Stimulated activated CD8-positive, alpha-beta memory T cell treated with anti-CD3 and anti-CD28 coated beads, Interleukin-4, amount 100 ng/mL, for 4 hours (primary cell): ENCODE measurements around the gene PLAAT5.
"Not testable (repeated sequence)": the region's sequence is repeated elsewhere in the genome, so short reads cannot be mapped to it uniquely, and the experiment has no call there.

ENCODE experiments used
- DNase-seq, 2 donors: peaks; one replicate each; pipeline ENCODE4 v3.0.0-alpha.2; 2020; ENCODE audit warnings: low read depth in 2 of 2, low spot score in 1 of 2

The PLAAT5 gene

GRCh38 chr11:63490551-63491239 is at the start of gene PLAAT5:
PLAAT5 (minus strand) TSS chr11:63491167; CDS start chr11:63491034, 133 bp downstream.
- DNase-seq, result no peak

GRCh38 chr11:63537293-63538101 is 46.5 kb upstream of the PLAAT5 start:
- DNase-seq, result no peak

GRCh38 chr11:63536669-63537292 is 45.8 kb upstream of the PLAAT5 start, which contains the start of gene PLAAT4:
PLAAT4 (plus strand) TSS chr11:63536808; CDS start chr11:63536869, 61 bp downstream.
- no peak for DNase-seq

GRCh38 chr11:63535734-63536133 is 44.8 kb upstream of the PLAAT5 start:
- DNase-seq, result peak in 1 of 2 donors; percentile 21

GRCh38 chr11:63534895-63535461 is 44.0 kb upstream of the PLAAT5 start:
- no peak for DNase-seq

- no peak for DNase-seq
These were observed 43.1 kb upstream of the PLAAT5 start for GRCh38 chr11:63534076-63534475.

- DNase-seq, result no peak
These were observed 42.0 kb upstream of the PLAAT5 start for GRCh38 chr11:63532799-63533475.

- DNase-seq, result no peak
These were observed 41.1 kb upstream of the PLAAT5 start for GRCh38 chr11:63532117-63532516.

GRCh38 chr11:63531074-63531792 is 40.3 kb upstream of the PLAAT5 start:
- DNase-seq, result not testable (repeated sequence)

GRCh38 chr11:63530021-63530420 is 39.1 kb upstream of the PLAAT5 start:
- no peak for DNase-seq

- DNase-seq, result not testable (repeated sequence)
These were observed 38.4 kb upstream of the PLAAT5 start for GRCh38 chr11:63529373-63529772.

- DNase-seq, result not testable (repeated sequence)
These were observed 37.8 kb upstream of the PLAAT5 start for GRCh38 chr11:63528729-63529278.

GRCh38 chr11:63528156-63528555 is 37.2 kb upstream of the PLAAT5 start:
- not testable (repeated sequence) for DNase-seq

GRCh38 chr11:63527667-63528066 is 36.7 kb upstream of the PLAAT5 start:
- no peak for DNase-seq

GRCh38 chr11:63523151-63523550 is 32.2 kb upstream of the PLAAT5 start:
- DNase-seq, result no peak

GRCh38 chr11:63521896-63522295 is 30.9 kb upstream of the PLAAT5 start:
- DNase-seq, result no peak

GRCh38 chr11:63520606-63521170 is 29.7 kb upstream of the PLAAT5 start:
- DNase-seq, result no peak

GRCh38 chr11:63518548-63518947 is 27.6 kb upstream of the PLAAT5 start:
- DNase-seq, result no peak

- no peak for DNase-seq
These were observed 26.2 kb upstream of the PLAAT5 start for GRCh38 chr11:63517156-63517555.

- no peak for DNase-seq
These were observed 25.1 kb upstream of the PLAAT5 start for GRCh38 chr11:63516109-63516508.
